DMS 273 (cell line): Measurements from ENCODE around the gene GHRL.
A peak's percentile ranks its signal among the peaks of the same experiment; 100 is the strongest.
"Not testable (repeated sequence)": the region's sequence is repeated elsewhere in the genome, so short reads cannot be mapped to it uniquely, and the experiment has no call there.

ENCODE experiments used
- DNase-seq: peaks from one replicate; lab custom pipeline; 2025; ENCODE audit not compliant: unreplicated experiment; lab: John Stamatoyannopoulos, UW

GHRL gene

DNA sequence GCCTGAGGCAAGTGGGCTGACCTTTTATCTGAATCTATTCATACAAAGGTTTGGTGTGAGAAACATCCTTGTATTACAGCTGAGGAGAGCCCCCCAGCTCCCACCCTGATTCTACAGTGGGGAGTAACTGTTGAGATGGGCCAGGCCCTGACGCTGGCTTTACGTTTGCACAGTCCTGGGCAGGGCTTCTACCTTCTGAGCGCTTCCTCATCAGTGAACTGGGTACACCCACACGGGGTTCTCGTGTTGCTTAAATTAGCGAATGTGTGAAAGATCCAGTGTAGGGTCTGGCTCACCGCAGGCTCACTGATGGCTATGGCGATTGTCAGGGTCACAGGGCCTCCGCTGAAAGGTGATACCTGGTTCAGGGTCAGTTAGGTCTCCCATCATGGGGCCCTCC is 7.3 kb upstream of the GHRL start:
- DNase-seq = no peak

DNA sequence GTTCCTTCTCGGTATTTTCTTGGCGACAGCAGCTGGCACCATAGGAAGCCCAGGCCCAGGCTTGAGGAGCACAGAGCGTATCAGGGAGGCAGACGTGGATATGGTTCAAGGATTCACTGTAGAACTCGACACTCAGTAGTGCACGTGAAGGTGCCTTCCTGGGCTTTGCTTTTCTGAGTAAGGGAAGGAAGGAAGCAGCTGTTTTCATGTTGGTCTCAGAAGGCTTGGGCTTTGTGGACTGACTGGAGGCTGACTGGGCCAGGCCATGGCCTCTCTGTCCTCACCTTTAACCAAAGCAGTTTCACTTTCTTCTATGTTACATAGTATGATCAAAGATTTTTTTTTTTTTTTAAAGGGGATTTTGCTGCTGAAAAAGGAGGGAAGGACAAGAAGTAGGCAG is 6.9 kb upstream of the GHRL start:
- DNase-seq = peak; percentile 53

DNA sequence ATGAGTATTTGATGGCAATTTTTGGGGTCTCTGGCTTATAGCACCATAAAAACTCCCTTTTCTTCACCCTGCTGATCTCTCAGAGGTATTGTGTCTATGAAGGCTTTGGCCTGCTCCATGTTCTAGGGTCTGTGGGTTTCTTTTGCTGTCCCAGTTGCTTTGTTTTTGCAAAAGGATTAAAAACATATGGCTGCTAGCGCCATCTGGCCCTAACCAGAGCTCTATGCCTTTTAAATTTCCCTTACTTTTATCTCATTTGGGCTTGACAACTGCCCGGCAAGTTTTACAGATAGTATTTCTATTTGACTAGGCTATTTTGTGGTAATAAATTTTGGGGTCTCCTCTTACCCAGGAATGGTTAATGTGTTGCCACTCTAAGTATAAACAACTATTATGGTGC is 6.4 kb upstream of the GHRL start:
- peak; percentile 70 for DNase-seq

- DNase-seq = not testable (repeated sequence)
Observed at GRCh38 chr3:10298064-10298463, 5.3 kb upstream of the GHRL start.

GRCh38 chr3:10294030-10294586 is 1.4 kb upstream of the GHRL start:
- no peak for DNase-seq

DNA sequence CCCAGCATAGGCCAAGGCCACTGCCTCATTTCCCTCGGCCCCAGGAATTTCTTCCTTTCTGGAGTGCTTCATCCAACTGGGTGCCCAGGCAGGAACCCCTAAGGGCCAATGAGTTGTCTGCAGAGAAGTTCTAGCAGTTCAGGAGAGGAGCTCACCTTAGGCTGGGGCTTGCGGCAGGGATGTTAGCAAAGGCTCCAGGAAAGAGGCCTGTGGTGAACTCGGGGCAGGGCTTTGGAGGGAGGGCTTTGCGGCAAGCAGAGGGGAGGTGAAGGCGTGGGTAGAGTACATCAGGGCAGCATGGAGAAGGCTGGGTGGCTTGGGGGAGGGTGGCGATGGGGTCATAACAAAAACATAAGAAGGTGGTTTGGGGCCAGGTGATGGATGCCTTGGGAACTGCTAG is 1.1 kb downstream of the GHRL start:
- DNase-seq = no peak

DNA sequence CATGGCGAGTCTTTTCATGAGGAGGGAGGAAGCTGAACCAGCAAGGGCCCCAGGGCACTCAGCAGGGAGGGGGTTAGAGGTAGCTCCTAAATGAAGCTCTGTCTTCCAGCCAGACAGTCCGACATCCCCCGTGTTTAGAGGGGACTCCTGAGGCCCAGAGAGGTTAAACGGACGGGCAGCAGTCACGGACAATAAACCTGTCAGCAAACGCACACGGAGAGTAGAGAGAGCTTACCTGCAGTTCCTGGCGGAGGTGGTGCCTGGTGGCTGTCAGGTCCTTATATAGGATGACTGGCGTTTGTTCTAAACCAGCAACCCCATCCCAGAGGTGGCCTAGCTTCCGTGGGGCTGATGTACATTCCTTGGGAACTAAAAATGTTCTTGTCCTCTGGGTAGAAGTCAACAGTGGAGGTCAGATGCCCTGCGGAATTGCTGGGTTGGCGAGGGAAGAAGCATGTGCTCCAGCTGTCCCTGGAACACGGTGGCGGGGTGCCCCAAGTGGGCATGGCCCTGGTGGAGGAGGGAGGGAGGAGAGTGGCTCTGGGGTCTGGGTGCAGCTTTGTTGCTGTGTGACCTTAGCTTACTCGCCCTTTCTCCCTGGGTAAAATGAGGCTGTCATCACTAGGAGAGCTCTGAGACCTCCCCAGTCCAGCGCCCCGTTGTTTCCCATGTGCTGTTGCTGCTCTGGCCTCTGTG is 2.1 kb downstream of the GHRL start:
- no peak for DNase-seq

GRCh38 chr3:10289787-10290355 is 2.9 kb downstream of the GHRL start:
- DNase-seq = no peak

DNA sequence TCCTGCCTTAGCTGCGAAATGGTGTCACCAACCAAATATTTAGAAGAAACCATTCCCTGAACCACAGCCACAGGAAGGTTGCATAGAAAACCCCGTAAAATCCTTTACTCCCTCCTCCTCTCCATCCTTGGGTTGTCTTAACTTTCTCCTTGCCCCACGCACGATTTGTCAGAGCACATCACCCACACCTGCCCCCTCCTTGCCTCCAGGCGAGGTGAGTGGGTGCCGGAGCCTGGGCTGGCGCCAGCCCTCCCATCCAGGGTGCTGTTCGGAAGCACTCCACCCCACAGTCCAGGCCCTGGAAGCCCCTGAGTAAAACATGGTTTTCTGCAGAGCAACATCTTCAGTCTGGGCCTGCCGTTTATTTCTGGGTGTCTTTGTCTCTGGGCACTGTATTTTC is 3.7 kb downstream of the GHRL start:
- no peak for DNase-seq

DNA sequence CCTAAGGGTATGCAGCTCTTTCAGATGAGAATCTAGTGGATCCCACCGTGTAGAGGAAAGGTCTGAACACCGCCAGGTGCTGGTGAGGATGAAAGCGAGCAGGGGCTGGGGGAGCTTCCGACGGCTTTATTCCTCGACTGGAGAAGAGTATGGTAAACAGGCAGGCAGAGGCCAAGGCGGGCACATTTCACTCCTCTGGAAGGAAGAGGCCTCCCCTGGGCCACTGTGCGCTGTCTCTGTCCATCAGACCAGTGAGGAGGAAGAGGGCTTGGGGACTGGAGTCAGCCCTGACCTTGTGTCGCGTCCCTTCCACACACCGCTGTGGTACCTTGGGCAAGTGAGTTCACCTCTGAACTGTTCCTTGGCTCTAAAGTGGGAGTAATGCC is 4.2 kb downstream of the GHRL start:
- DNase-seq = no peak

- no peak for DNase-seq
Observed at GRCh38 chr3:10287936-10288574, 4.7 kb downstream of the GHRL start.

DNA sequence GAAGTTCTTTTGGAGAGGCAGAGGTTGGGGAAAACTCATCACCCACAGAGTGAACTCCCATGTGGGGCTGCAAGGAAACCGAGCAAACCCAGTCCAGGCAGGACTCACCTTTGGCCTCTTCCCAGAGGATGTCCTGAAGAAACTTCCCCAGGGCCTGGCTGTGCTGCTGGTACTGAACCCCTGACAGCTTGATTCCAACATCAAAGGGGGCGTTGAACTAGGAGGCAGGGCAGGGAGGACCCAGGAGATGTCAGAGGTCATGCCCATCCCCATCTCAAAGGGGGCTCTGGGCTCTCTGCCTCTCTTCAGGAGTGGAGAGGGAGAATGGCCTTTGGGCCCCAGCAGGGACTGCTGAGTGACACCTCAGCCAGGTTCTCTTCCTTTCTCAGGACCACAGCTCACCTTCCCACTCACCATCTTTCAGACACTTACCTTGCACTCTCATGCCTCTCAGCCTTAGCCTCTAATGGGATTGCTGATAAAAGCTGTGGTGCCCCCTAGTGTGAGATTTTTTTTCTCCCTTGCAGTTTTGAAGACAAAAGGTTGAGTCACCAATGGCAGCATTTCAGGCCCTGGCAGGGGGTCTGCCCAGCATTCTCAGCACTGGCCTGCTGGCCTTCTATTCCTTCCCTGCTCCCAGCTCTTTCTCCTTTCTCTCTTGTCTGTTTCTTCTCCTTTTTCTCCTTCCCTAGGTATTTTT is 6.0 kb downstream of the GHRL start:
- DNase-seq = no peak

- no peak for DNase-seq
Observed at GRCh38 chr3:10286133-10286524, 6.6 kb downstream of the GHRL start.

DNA sequence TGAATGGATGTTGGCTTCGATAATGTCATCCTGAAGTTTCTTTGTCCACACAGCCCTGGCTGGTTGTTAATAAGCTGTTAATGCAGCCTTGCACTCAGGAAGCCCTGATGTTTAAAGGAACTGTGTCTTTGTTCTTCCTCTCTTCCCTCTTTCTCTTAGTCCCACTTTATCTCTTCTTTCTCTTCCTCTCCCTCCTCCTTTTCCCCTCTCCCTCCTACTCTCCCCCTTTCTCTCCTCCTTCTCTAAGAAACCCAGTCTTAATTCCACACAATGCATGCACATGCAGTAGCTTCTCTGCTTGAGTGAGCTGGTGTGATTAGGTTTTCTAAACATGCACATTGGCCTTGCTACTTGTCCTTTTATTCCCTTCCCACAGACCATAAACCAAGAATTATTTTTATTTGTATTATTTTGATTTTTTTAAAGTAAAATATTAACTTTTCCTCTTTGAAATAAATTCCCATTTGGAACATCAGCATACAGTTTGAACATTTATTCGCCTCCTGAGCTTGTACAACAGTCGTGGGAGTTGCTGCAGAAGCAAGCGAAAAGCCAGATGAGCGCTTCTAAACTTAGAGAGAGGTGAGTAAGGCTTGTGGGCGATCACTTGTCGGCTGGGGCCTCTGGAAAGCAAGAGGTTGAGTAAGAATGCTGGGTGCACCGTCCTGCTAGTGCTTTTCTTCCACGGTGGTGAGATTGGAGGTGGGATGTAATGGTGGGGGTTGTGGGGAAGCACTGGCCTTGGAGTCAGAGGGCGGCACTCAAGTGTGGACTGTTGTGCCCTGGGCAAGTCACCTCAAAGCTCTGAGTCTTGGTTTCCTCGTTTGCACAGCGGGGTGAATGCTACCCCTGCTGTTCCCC is 7.2 kb downstream of the GHRL start:
- DNase-seq = no peak

GRCh38 chr3:10284496-10284895 is 8.3 kb downstream of the GHRL start:
- no peak for DNase-seq

GRCh38 chr3:10283638-10284037 is 9.1 kb downstream of the GHRL start:
- DNase-seq = peak; percentile 86

DNA sequence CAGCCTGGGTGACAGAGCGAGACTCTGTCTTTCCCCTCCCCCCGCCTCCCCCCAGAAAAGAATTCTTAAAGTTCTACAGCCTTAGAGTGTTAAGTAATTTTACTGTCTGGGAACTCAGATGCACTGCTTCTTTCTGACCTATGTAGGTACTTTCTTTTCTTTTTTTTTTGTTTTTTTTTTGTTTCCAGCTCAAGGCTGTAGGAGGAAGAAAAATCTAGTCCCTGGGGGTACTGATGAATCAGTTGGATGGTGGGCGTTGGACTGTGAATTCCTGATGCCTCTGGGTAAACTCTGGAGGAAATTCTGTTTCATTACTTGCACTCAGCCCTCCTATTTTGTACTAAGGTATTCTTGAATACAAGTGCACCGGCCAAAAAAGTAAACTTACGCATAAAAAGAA is 10.8 kb downstream of the GHRL start:
- DNase-seq = no peak

GRCh38 chr3:10280571-10280970 is 12.2 kb downstream of the GHRL start:
- no peak for DNase-seq

DNA sequence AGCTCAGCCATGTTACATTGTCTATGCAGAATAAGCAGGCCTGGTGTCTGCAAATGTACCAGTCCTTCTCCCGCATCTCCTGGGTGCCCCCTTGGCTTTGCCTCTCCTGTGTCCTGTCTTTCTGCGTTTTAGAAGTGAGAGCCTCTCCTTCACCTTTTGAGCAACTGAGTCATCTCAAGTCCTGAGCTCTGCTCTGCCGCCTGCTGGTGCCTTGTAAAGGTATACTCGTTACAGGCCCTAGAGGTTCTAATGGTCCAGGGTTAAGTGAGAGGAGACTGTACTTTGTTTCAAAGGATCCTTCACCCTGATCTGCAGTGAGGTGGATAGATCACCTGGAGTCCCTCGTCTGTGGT is 12.6 kb downstream of the GHRL start:
- no peak for DNase-seq

- no peak for DNase-seq
Observed at GRCh38 chr3:10279384-10280176, 13.2 kb downstream of the GHRL start.
